ENCODE measurements around the gene BMPR1A. TPM values are rescaled to one million over a fixed set of nuclear protein-coding genes. Genes with fewer than 3 reads are reported as not detected.
A peak's percentile ranks its signal among the peaks of the same experiment; 100 is the strongest.

BMPR1A gene
- total RNA-seq, 3 donors from 2014 or later, result 49.8 to 87.2 (median 57.4) TPM

GRCh38 chr10:86953747-86954680, 197.6 kb downstream of the BMPR1A start:
- H3K9me3 ChIP-seq, result peaks cover 0 to 4% of the 10 kb centered on the region in 2 donors
- intact Hi-C loops (cut with DNase I; ENCODE audit: low total_unique reads), result no loop called here
- TF ChIP-seq POLR2AphosphoS5 (IDR thresholded peaks at IDR 0.05) (peak; percentile 16 to 57 (median 37)), POLR2A (IDR thresholded peaks at IDR 0.05) (no peak)
- peak overlapping the region; percentile 28 to 60 (median 37) for H3K4me3 ChIP-seq
- H3K36me3 ChIP-seq, result no peaks in the 10 kb centered on the region
- no peak for DNase-seq (ENCODE audit: low spot score in 2 of 2)
- peaks cover 10 to 18% of the 10 kb centered on the region in 2 donors for H3K4me1 ChIP-seq
- H3K27ac ChIP-seq, result peak overlapping the region; percentile 85 to 94
- no peaks in the 10 kb centered on the region for H3K27me3 ChIP-seq

DNA sequence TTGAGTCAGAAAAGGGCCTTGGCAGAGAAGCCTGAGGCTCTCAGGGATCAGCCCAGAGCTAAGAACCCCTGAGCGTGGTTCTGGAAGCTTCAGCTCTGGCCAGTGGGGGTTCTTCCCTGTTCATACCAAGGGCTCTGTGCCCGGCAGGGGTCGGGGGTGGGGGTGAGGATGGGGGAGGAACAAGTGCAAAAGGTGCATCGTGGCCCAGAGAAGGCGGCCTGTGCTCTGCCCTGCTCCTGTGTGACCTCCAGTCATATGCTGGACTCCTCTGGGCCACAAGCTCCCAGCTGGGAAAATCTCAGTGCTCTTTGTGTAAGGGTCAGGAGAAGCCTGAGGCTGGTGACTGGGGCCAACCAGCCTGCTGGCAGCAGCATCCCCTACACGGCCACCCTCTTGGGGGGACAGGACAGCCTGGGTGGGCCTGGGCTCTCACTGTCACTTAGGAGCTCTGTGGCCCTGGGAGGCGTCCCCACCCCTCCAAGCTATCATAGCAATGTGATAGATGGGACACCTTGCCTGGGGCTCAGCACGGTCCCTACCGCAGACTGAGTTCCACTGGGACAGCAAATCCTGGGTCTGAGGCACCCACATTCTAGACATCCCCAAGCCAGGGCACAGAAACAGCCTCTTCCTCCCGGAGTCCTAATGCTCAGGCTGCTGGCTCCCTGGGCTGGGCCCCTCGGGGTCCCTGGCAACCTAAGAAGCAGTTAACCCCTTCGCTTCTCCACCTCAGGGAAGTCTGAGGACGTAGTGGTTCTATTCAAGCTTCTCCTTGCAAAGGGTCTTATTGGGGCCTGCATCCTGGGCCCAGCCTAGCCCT, 198.5 kb downstream of the BMPR1A start:
- Histone ChIP-seq H3K27me3 (no peaks in the 10 kb centered on the region), H3K36me3 (no peaks in the 10 kb centered on the region), H3K4me3 (peak overlapping the region; percentile 28 to 60 (median 37)), H3K27ac (peak overlapping the region; percentile 85 to 94), H3K4me1 (peaks cover 16 to 18% of the 10 kb centered on the region in 2 donors), H3K9me3 (peaks cover 0 to 4% of the 10 kb centered on the region in 2 donors)
- intact Hi-C loops (cut with DNase I; ENCODE audit: low total_unique reads), result no loop called here
- TF ChIP-seq POLR2A (IDR thresholded peaks at IDR 0.05), result no peak
- no peak for TF ChIP-seq CTCF (IDR thresholded peaks at IDR 0.05)
- no peak for DNase-seq (ENCODE audit: low spot score in 2 of 2)

GRCh38 chr10:86955501-86956194, 199.2 kb downstream of the BMPR1A start:
- H3K27ac ChIP-seq, result peak overlapping the region; percentile 85 to 94
- no peak for TF ChIP-seq POLR2AphosphoS5 (IDR thresholded peaks at IDR 0.05)
- TF ChIP-seq CTCF (IDR thresholded peaks at IDR 0.05), result no peak
- no peak for TF ChIP-seq POLR2A (IDR thresholded peaks at IDR 0.05)
- peaks cover 0 to 4% of the 10 kb centered on the region in 2 donors for H3K9me3 ChIP-seq
- H3K4me3 ChIP-seq, result peak overlapping the region; percentile 28 to 60 (median 37)
- no peaks in the 10 kb centered on the region for H3K36me3 ChIP-seq
- no peaks in the 10 kb centered on the region for H3K27me3 ChIP-seq
- no peak for DNase-seq (ENCODE audit: low spot score in 2 of 2)
- intact Hi-C loops (cut with DNase I; ENCODE audit: low total_unique reads), result no loop called here
- peaks cover 16 to 18% of the 10 kb centered on the region in 2 donors for H3K4me1 ChIP-seq

- peaks cover 16 to 18% of the 10 kb centered on the region in 2 donors for H3K4me1 ChIP-seq
- peak overlapping the region; percentile 85 to 94 for H3K27ac ChIP-seq
- no peak for DNase-seq (ENCODE audit: low spot score in 2 of 2)
- intact Hi-C loops (cut with DNase I; ENCODE audit: low total_unique reads), result no loop called here
- TF ChIP-seq POLR2A (IDR thresholded peaks at IDR 0.05) (no peak), POLR2AphosphoS5 (IDR thresholded peaks at IDR 0.05) (no peak), CTCF (IDR thresholded peaks at IDR 0.05) (no peak)
- no peaks in the 10 kb centered on the region for H3K36me3 ChIP-seq
- peak overlapping the region; percentile 28 to 60 (median 37) for H3K4me3 ChIP-seq
- peaks cover 0 to 4% of the 10 kb centered on the region in 2 donors for H3K9me3 ChIP-seq
- H3K27me3 ChIP-seq, result no peaks in the 10 kb centered on the region
Observed at GRCh38 chr10:86956195-86956847, 199.9 kb downstream of the BMPR1A start.
